GM10248 (cell line): ENCODE data around the gene ADAT2.
"Not testable (repeated sequence)": the region's sequence is repeated elsewhere in the genome, so short reads cannot be mapped to it uniquely, and the experiment has no call there.

Experiments used
- CTCF ChIA-PET: fragments of 300-600 bp; sonication (Branson Sonifier 250); formaldehyde crosslinking; extraction: SDS; loops from one replicate; lab custom pipeline; 2021; ENCODE audit warnings: antibody characterized with exemption; lab: Yijun Ruan, JAX
- POLR2A ChIA-PET: fragments of 350-650 bp; sonication (Branson Sonifier 250); formaldehyde crosslinking; extraction: SDS; loops from one replicate; lab custom pipeline; 2020; ENCODE audit warnings: antibody characterized with exemption; lab: Yijun Ruan, JAX
- DNase-seq: peaks from one replicate; pipeline ENCODE4 v3.0.0; 2012; ENCODE audit errors: extremely low spot score
- TF ChIP-seq, protein P1 (sequence below): IDR thresholded peaks from 2 replicates; pipeline ENCODE4 v1.5.1; 2012; ENCODE audit warnings: mild to moderate bottlenecking, low read depth; ENCODE audit errors: extremely low read depth, missing control alignments, control extremely low read depth

The ADAT2 gene

DNA sequence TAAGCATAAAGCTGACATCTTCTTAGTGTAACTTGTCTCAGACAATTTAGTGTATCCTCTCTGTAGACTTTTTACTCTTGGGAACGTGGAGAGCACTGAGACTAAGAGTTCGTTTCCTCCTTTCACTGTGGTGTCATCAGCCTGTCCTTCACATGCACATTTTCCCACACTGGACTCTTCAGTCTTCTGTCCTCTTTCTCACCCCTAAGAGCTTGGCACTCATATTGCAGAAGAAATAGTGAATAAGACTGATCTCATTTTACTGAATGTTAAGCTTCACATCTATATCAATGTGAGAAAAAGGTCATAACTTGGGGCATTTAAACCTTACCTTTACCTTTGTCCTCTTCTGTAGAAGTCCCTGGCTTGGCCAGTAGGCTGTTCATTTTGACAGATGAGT is 35.5 kb upstream of the ADAT2 start:
- TF ChIP-seq, protein P1, sequence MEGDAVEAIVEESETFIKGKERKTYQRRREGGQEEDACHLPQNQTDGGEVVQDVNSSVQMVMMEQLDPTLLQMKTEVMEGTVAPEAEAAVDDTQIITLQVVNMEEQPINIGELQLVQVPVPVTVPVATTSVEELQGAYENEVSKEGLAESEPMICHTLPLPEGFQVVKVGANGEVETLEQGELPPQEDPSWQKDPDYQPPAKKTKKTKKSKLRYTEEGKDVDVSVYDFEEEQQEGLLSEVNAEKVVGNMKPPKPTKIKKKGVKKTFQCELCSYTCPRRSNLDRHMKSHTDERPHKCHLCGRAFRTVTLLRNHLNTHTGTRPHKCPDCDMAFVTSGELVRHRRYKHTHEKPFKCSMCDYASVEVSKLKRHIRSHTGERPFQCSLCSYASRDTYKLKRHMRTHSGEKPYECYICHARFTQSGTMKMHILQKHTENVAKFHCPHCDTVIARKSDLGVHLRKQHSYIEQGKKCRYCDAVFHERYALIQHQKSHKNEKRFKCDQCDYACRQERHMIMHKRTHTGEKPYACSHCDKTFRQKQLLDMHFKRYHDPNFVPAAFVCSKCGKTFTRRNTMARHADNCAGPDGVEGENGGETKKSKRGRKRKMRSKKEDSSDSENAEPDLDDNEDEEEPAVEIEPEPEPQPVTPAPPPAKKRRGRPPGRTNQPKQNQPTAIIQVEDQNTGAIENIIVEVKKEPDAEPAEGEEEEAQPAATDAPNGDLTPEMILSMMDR, result no peak
- ChIA-PET POLR2A (no interaction called here), CTCF (no interaction called here)
- no peak for DNase-seq

DNA sequence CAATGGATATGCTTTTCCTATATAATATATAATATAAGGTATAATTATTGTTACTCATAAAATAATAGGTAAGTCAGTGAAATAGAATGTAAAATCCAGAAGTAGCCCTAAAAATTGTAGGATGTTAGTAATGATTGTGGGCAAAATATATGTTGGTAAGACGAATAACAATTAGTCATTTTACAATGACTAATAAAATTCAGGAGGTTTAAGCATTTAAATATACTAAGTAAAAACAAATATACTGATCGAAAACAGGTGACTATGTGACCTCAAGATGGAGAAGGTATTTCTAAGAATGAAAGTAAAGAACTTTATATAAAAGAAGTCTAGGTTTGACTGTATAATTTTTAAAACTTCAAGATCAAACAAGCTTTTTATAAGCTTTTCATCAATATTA is 32.1 kb upstream of the ADAT2 start:
- POLR2A ChIA-PET, result no interaction called here
- TF ChIP-seq, protein P1, result no peak
- CTCF ChIA-PET, result interaction anchor here (0.8 to 1.6 kb wide), 3 partner anchors 10 to 27 kb away, joined by 3 to 6 read pairs (median 3); no protein-coding TSS in a partner anchor
- no peak for DNase-seq

DNA sequence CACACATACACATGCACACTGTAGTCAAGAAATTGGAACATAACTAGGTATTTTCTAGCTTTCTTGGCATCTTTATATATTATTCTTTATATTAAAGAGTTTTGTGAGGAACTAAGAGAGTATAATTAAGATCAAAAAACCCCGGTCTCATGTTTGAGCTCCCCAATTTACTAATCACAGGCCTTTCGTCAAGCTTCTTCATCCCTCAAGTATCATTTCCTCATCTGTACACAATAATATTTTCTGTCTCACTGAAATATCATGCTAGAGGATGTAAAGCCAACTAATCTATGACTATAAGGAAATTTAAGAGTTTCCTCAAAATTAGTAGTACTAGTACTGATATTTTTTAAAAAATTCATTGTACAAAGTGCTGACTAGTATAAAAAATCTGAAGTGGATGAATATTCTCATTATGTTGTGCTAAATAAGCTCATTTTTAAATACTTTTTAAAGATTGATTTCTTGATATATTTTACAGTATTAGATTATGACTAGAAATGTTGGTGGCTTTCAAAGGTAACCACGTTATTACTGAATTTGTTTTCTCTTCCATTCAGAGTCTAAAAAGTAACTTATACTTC is 28.1 kb upstream of the ADAT2 start:
- peak; percentile 13 for DNase-seq
- TF ChIP-seq, protein P1, result no peak
- CTCF ChIA-PET, result interaction anchor here (0.9 to 1.6 kb wide), 4 partner anchors 9 to 127 kb away, joined by 3 to 5 read pairs (median 3); no protein-coding TSS in a partner anchor
- POLR2A ChIA-PET, result no interaction called here

DNA sequence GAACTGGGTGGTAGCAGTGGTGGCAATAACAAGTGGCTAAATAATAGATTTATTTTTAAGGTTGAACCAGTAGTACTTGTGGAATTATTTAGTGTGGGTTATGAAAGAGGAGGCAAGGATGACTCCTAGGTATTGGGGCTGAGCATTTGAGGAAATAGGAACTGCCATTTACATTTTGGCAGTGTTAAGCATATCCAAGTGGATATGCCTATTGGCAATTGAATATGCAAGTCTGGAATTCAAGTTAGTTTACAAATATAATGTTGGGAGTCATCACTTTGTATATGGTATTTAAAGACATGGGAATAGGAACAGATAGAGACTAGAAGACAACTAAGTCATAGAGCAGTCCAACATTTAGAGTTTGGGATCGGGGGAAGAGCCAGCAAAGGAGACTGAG is 26.1 kb upstream of the ADAT2 start:
- TF ChIP-seq, protein P1, result no peak
- POLR2A ChIA-PET, result no interaction called here
- DNase-seq, result no peak
- CTCF ChIA-PET, result interaction anchor here (0.9 to 1.3 kb wide), 2 partner anchors 19 to 36 kb away, joined by 3 to 4 read pairs; no protein-coding TSS in a partner anchor

DNA sequence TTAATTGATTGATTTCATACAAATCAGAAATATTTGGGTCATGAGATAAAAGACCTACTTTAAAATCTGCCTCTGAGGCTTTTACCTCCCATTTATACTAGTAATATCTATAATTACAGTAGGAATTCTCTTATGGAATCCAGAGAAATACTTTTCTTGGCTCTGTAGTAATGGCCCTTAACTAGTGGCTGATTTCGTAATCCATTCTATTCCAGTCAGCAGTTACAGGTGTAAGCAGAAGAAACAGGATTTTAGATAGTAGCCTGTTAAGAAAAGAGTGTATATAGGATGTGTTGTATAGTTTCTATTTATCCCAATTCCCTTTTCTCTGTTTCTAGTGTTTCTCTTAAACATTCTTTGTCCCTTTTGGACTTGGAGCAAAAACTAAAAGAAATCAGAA is 21.3 kb upstream of the ADAT2 start:
- ChIA-PET CTCF (no interaction called here), POLR2A (no interaction called here)
- TF ChIP-seq, protein P1, result no peak
- no peak for DNase-seq

DNA sequence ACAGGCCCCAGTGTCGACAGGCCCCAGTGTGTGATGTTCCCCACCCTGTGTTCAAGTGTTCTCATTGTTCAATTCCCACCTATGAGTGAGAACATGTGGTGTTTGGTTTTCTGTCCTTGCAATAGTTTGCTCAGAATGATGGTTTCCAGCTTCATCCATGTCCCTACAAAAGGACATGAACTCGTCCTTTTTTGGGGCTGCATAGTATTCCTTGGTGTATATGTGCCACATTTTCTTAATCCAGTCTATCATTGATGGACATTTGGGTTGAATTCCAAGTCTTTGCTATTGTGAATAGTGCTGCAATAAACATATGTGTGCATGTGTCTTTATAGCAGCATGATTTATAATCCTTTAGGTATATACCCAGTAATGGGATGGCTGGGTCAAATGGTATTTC is 18.3 kb upstream of the ADAT2 start:
- DNase-seq, CTCF ChIA-PET, POLR2A ChIA-PET: not testable (repeated sequence)

DNA sequence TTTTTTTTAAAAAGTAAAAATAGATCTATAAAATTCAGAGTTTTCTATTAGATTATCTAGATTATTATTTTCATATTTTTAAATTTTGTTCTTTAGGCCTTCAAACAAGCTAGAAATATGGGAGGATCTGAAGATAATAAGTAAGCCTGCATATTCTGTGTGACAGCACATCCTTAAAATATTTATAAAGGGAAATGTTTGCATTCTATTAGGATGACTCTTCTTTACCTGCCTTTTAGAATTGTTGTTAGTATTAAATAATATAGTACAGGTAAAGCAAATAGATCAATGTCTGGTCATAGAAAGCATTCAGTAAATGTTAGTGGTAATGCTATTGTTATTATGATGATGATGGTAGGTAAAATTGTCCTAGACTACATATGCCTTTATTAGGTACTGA is 17.5 kb upstream of the ADAT2 start:
- ChIA-PET CTCF (interaction anchor here (1.7 kb wide), 1 partner anchor 45 kb away, joined by 4 read pairs; no protein-coding TSS in a partner anchor), POLR2A (no interaction called here)
- DNase-seq, result no peak
- TF ChIP-seq, protein P1, result no peak
